GM12864 (cell line): ENCODE measurements around the gene GALNTL6.

Experiments used
- DNase-seq: peaks from one replicate; pipeline ENCODE4 v3.0.0-alpha.2; 2011; ENCODE audit warnings: low read depth
- H3K4me3 ChIP-seq: 2 replicates; pipeline ENCODE4 v1.5.1; 2011; ENCODE audit warnings: mild to moderate bottlenecking, low read depth, low read length, control low read depth
- TF ChIP-seq, protein P1 (sequence below): IDR thresholded peaks from 2 replicates; pipeline ENCODE4 v1.5.1; 2011; ENCODE audit warnings: low read depth, mild to moderate bottlenecking, moderate library complexity, low read length, control low read depth, inconsistent platforms; ENCODE audit errors: missing control alignments

The GALNTL6 gene

DNA sequence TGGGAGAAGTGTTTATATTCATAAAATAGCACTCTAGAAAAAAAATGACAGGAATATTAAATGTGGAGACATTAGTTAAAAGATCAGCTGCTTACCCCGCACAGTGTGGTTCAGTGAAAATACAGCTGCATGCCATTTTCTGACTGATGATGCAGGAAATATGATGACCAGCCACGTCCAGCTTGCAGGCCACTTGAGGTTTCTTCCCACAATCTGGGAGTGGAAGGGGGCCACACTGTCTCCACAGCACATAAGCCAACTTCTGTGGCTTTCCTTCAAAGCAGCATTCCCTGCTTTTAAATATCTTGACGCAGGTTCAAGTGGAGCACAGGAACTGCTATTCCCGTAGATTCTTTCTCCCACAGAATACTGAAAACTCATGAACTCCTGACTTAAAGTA is 1182.0 kb downstream of the GALNTL6 start:
- DNase-seq: no peak
- TF ChIP-seq, protein P1, sequence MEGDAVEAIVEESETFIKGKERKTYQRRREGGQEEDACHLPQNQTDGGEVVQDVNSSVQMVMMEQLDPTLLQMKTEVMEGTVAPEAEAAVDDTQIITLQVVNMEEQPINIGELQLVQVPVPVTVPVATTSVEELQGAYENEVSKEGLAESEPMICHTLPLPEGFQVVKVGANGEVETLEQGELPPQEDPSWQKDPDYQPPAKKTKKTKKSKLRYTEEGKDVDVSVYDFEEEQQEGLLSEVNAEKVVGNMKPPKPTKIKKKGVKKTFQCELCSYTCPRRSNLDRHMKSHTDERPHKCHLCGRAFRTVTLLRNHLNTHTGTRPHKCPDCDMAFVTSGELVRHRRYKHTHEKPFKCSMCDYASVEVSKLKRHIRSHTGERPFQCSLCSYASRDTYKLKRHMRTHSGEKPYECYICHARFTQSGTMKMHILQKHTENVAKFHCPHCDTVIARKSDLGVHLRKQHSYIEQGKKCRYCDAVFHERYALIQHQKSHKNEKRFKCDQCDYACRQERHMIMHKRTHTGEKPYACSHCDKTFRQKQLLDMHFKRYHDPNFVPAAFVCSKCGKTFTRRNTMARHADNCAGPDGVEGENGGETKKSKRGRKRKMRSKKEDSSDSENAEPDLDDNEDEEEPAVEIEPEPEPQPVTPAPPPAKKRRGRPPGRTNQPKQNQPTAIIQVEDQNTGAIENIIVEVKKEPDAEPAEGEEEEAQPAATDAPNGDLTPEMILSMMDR: no peak
- no peak overlapping the region for H3K4me3 ChIP-seq

DNA sequence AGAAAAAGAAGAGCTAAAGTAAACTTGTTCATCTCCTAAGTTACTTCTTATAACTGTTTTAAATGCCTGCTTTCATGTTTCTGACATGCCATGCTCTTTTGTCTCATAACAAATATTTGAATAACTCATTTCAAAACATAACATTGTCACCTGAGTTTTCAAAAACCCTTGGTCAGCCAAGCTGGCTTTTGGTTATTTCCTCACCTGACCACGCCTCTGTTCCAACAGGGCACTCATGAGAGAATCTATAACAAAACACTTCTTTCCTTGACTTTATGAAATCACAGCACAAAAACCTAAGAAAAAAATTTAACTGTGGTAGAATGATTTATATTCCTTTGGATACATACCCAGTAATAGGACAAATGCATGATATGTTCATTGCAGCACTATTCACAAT is 1182.5 kb downstream of the GALNTL6 start:
- TF ChIP-seq, protein P1: no peak
- H3K4me3 ChIP-seq: no peak overlapping the region

DNA sequence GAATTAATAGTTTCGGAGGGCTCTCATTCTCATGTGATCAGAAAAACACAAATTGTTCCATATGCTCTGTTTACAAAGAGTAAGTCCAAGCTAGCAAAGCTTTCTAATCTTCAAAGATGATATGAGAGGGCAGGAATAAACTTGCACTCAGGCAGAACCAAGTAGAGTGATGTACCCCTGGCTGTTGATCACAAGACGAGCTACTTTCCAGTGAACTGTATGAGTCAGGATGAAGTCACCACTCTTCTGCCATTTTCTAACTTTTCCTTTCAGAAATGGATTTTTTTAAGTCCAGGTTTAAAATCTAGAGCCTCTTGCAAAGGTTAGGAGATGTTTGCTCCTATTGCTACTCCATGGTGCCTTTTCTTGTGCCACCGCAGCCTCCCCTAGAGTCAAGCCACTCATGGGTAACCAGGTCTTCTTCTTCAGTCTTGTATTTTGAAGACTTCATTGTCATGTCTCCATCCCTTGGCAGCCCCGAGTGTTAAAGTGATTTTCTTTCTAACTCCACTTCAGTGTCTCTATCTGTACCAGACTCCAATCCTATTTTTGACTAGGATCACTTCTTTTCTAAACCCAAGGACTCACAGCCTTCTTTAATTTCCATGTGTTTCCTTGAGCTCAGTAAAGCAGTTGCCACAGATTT is 1183.5 kb downstream of the GALNTL6 start:
- H3K4me3 ChIP-seq: no peak overlapping the region
- no peak for DNase-seq
- TF ChIP-seq, protein P1: no peak

More for the DNA sequence above, 1182.5 kb downstream of the GALNTL6 start:
- no peak for DNase-seq

DNA sequence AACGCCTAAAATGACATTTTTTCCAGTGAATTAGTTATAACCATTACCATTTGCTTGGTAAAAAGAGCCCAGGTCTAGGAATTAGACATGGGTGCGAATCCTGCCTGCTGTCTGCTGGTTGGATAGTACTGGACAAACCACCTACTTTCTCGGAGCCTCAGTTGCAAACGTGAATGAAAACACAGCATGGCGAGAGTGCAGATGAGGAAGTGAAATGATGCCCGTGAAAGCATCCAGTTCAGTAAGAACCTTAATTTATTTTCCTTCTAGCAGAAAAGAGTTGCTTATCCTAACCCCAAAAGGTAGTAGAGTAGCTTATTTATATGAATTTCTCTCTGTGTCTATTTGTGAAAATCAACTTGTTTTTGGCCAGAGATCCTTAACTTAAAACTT is 1184.0 kb downstream of the GALNTL6 start:
- TF ChIP-seq, protein P1: no peak
- H3K4me3 ChIP-seq: no peak overlapping the region
- DNase-seq: no peak

DNA sequence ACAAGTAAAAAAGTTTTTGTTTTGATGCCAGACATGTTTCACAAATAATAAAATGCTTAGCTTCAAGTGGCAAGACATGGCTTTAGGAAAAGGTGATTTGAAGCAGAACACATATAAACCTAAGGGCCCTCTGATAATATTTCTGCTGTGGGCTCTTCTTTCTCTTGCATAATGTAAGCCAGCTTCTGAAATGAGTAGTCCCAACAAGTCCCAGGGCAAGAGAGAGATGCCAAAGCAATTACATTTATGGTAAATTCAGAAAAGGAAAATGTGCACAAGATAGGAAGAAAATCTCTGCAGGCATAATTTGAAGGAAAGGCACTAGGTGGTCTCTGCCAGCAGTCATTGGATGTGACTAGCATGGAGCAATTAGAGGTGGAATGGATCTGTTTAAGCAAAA is 1184.7 kb downstream of the GALNTL6 start:
- TF ChIP-seq, protein P1: no peak
- no peak for DNase-seq
- H3K4me3 ChIP-seq: no peak overlapping the region

DNA sequence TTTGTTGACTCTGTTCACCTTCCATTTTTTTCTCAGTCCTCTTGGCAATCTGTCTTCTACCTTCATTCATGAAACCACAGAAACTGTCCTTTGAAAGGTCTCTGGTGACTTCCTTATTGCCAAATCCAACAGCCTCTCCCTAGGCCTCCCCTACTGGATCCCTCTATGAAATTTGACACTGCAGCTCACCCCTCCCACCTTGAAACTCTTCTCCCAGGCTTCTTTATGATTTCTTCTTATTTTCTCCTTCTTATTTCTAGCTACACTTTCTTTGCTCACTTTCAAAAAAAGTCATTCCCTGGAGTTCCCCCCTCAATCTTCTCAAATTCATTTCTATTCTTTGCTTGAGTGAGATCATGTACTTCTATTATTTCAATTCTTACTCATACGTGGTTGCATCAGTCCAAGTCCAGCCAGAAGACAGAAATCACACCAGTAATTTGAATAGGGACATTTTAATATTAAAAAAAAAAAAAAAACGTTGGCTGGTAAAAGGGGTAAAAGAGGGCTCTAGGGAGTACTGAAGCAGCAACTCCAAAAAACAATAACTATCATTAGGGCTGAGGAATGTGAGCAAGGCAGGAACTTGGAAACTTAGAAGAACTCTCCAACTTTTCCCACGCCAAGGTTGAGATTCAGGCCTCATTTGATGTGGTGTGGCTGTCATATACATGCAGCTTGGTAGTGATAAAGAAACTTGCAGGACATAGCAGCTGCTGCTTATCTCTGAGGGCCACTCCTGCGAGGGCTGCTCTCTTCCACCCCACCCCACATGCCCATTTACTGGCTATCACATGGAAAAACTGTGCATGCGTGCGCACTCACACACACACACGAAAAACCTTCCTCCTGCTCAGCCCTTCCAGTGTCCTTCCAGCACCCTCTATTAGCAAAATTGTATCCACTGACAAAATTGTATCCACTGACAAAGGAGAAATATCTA is 1185.6 kb downstream of the GALNTL6 start:
- H3K4me3 ChIP-seq: no peak overlapping the region
- DNase-seq: no peak
- TF ChIP-seq, protein P1: no peak
